ENCODE data around the gene GZMM. TPM values are rescaled to one million over a fixed set of nuclear protein-coding genes. Genes with fewer than 3 reads are reported as not detected.

GZMM gene
- total RNA-seq, 1 donor = 0.43 TPM

DNA sequence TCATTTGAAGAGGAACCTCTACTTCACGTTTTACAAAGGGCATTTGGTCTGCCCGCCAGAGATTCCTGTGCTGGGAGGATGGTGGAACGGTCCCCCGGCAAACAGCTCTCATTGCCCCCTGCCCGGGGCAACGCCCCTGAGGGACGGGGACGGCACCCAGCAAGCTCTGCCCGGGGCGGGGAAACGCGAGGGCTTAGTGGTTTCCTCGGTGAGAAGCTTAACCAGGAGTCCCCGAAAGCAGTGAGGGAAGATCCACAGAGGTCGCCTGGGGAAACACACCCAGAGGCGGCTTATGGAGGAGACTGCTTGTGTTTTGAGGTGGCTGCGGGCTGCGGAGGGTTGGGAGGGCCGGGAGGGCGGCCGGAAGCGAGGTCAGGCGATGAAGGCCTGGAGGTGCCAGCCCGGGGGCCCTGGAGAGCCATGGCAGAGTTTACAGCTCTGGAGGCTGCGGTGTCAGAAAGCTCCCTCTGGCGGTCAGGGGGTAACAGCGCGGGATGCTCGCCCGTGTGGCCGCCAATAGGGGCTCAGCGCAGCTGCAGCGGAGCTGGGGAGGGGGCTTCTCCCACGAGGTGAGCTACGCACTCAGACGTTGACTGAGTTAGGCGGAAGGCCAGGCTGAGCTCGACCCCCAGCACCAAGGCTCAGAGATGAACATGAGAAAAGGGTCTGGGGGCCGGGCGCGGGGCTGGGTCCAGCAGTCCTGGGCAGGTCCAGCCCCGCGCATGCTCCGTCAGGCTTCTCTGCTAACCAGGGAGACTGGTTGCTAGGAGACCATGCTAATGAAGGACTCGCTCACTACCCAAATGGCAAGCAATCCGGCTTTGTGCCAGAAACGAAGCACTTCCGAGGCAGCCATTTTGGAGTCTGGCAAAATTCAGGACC is 37.2 kb upstream of the GZMM start:
- peak; percentile 91 for DNase-seq (ENCODE audit: low read depth)

DNA sequence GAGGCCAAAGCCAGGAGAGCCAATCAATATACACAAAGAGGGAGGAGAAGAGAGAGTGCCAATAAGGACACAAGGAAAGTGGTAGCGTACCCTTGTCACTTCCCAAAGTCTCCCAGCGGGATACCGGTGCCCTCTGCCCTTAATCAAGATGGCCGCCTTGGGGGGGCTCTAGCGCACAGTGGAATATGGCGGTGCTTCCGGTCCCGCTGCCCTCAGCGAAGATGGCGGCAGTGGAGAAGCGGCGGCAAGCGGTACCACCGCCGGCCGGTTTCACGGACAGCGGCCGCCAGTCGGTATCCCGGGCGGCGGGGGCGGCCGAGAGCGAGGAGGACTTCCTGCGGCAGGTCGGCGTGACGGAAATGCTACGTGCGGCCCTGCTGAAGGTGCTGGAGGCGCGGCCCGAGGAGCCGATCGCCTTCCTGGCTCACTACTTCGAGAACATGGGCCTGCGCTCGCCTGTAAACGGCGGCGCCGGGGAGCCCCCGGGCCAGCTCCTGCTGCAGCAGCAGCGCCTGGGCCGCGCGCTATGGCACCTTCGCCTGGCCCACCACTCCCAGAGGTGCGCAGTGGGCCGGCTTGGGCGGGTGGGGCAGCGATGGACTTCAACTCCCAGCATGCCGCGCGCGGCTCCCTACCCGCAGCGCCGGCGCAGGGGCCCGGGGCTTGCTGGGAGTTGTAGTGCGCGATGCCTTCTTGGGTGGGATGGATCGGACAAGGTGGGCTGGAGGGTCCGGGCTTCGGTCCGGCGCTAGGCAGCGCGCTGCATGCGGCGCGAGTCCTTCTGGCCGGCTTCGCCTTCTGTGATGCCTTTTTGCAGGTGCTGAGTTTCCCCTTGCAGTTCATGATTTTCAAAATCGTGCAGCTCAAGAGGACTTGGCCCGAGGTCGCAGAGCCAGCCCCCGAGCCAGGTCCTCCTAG is 36.3 kb upstream of the GZMM start, which contains the start of gene TPGS1:
Gene TPGS1 (plus strand): TSS at position 212 of the 918 bp plus-strand sequence. CDS start 10 bp downstream, at position 222.
- TF ChIP-seq, protein P1, sequence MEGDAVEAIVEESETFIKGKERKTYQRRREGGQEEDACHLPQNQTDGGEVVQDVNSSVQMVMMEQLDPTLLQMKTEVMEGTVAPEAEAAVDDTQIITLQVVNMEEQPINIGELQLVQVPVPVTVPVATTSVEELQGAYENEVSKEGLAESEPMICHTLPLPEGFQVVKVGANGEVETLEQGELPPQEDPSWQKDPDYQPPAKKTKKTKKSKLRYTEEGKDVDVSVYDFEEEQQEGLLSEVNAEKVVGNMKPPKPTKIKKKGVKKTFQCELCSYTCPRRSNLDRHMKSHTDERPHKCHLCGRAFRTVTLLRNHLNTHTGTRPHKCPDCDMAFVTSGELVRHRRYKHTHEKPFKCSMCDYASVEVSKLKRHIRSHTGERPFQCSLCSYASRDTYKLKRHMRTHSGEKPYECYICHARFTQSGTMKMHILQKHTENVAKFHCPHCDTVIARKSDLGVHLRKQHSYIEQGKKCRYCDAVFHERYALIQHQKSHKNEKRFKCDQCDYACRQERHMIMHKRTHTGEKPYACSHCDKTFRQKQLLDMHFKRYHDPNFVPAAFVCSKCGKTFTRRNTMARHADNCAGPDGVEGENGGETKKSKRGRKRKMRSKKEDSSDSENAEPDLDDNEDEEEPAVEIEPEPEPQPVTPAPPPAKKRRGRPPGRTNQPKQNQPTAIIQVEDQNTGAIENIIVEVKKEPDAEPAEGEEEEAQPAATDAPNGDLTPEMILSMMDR (IDR thresholded peaks at IDR 0.05; ENCODE audit: insufficient read depth, low read depth, low read length) = no peak
- DNase-seq (ENCODE audit: low read depth) = peak; percentile 100
- H3K4me3 ChIP-seq (ENCODE audit: low read depth, low read length) = peak within 1 kb of the TSS; percentile 91

More for the DNA sequence above, 37.2 kb upstream of the GZMM start:
- TF ChIP-seq, protein P1 (IDR thresholded peaks at IDR 0.05; ENCODE audit: insufficient read depth, low read depth, low read length) = peak; percentile 74
- H3K4me3 ChIP-seq (ENCODE audit: low read depth, low read length) = peak overlapping the region; percentile 91

DNA sequence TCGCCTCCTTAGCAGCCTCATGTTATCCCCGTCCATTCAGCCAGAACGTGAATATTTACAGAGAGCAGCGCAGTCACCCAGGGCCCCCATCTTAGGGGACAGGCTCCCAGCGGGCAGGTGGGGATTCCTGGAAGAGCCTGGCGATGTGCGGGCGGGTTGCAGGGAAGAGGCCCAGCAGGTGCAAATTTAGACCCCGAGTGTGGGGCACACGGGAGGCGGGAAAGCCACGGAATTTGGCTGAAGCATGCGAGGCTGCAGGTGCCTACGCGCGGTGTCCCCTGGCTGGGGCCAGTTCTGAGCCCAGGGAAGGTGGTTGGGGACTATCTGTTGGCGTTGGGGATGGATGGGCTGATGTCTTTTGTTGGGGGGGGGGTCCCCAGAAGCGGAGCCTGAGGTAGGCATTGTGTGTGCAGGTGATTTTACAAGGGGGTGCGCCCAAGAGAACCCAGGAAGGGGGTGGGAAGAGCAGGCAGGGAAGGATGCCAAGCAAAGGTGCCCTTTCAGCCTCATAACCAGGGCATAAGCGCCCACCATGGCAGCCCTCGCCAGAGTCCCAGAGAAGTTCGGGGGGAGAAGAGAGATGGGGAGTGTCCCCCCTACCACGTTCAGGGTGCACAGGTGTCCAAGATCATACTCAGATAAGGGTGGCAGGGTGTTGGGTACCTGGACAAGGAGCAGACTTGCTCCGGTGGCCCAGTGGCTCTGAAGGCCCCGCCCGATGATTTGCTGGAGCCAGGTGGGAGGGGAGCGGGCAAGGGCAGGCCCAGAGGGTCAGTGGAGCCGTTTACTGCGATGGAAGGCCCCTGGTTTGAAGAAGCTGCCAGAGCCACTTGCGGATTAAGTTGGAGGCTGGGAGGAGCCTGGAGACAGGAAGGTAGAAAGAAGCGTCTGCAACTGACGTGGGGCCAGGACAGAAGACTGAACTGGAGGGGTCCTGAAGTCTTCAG is 35.4 kb upstream of the GZMM start:
- no peak for DNase-seq (ENCODE audit: low read depth)
- TF ChIP-seq, protein P1 (IDR thresholded peaks at IDR 0.05; ENCODE audit: insufficient read depth, low read depth, low read length) = no peak
- H3K4me3 ChIP-seq (ENCODE audit: low read depth, low read length) = peak overlapping the region; percentile 91

DNA sequence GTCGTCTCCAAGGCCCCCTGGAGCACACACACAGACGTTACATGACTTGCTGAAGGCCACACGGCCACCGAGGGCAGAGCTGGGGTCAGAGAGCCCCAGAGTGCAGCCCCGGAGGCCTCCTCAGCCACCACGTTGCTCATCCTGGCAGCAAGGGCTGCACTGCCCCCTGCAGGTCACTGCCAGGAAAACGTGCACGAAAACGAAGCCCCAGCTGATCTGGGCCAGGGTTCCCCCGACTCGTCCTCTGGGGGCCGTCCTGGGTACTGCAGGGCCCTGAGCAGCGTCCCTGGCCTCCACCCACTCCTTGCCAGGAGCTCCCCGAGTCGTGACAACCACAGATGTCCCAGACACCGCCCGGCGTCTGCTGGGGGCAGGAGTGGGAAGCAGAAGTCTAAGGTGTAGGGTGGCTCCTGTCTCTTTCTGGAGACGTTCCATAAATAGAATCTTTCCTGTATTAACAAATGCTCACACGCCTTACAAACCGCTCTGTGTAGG is 33.2 kb upstream of the GZMM start:
- peak; percentile 87 for DNase-seq (ENCODE audit: low read depth)
- TF ChIP-seq, protein P1 (IDR thresholded peaks at IDR 0.05; ENCODE audit: insufficient read depth, low read depth, low read length) = peak; percentile 99
- H3K4me3 ChIP-seq (ENCODE audit: low read depth, low read length) = no peak overlapping the region

DNA sequence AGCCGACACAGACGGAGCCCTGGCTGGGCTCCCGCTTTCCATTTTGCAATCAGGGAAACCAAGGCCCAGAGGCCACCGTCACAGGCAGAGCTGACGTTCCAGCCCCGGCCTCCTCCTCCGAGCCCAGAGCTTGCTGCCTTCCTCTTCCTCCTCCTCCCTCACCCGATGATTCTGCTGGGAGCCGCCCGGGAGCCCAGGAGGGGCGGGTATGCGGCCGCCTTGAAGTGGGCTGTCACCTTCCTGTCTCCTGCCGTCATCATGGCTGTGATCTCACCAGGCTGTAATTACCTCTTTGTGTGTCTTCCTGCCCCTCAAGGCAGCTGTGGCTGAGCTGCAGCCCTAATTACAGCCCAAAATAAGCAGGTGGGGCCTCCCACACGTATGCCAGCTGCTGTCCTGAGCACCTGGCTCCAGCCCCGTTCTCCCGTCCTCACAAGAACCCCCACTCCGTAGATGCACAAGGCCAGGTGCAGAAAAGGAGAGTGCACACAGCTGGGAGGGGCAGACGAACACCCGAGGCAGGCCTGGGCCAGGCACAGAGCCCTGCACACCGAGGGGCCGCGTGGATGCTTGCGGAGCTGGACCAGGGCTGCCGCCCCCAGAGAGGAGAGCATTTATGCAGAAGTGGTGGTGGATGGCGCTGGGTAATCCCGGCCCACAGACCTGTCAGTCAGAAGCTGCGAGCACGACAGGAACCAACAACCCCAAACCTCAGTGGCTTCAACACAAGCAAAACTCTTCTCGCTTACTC is 32.6 kb upstream of the GZMM start:
- DNase-seq (ENCODE audit: low read depth) = no peak
- no peak overlapping the region for H3K4me3 ChIP-seq (ENCODE audit: low read depth, low read length)
- TF ChIP-seq, protein P1 (IDR thresholded peaks at IDR 0.05; ENCODE audit: insufficient read depth, low read depth, low read length) = no peak
